Left lobe of liver (tissue), 2 donors: ENCODE data around the gene KCNH2. TPM values are rescaled to one million over a fixed set of nuclear protein-coding genes. Genes with fewer than 3 reads are reported as not detected.

ENCODE experiments used
- ATAC-seq: fragments of 200-7000 bp; cut with Tn5 transposase; one replicate; pipeline ENCODE4 v1.9.1; 2020; ENCODE audit warnings: mild to moderate bottlenecking, moderate library complexity
- DNase-seq: peaks from one replicate; pipeline ENCODE4 v3.0.0-alpha.2; 2020; ENCODE audit warnings: low spot score
- total RNA-seq: library from RNA; stranded (reverse); gene quantifications from one replicate; pipeline ENCODE4 v1.2.1, GENCODE V29; 2021
- donor health status: DM: no; HTN: no; CAD: no; lungs with moderate emphysema.
- donor health status: DM: no; HTN: yes; CAD: no.

KCNH2 gene
- total RNA-seq, 1 donor from 2014 or later: 0.28 TPM

DNA sequence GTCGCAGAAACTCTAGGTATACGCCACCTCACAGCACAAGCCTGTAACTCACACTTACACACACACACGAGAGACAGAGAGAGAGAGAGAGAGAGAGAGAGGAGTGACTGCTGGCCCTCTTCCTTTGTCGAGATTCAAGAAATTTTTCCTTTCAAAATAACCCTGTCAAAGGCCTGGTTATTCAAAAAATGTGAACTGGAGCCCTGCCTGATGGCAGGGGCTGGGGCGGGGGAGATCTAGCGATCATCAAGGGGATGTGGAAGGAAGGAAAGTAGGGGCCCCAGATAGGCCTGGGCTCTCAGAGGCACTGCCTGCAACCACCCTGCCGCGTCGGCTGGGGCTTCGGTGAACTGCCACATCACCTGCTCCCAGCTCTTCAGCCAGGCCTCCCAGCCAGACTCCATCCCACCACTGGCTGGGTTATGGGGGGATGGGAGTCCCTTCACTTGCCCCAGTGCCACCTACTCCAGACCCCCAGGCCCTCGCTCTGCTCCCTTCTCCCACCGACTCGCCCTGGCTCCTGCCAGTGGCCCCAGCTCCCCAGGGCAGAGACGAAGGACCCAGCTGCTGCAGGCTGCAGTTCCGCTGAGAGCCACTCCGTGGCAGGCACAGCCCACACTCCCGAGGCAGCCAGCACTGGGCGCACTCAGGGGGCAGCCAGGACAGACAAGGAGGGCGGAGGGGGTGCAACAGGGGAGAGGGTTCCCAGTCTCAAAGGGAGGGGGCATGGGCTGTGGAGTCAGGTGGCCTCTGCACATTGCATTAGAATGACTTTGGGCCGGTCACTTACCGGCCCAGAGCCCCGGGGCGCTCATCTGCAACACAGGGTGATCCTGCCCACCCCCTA is 15.3 kb downstream of the KCNH2 start:
- ATAC-seq (peak; percentile 85), DNase-seq (no peak)

DNA sequence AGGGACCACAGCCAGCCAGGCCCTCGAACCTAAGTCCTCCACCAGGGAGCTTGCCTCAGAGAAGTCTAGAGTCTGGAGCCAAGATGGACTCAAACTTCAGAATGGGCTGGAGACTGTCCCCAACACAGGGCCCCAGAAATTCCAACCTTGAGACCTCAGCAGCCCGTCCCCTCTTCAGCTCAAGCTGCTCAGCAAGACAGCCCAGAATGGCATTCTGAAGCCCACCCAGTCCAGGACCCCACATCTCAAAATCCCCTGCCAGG is 15.9 kb downstream of the KCNH2 start:
- DNase-seq: no peak

DNA sequence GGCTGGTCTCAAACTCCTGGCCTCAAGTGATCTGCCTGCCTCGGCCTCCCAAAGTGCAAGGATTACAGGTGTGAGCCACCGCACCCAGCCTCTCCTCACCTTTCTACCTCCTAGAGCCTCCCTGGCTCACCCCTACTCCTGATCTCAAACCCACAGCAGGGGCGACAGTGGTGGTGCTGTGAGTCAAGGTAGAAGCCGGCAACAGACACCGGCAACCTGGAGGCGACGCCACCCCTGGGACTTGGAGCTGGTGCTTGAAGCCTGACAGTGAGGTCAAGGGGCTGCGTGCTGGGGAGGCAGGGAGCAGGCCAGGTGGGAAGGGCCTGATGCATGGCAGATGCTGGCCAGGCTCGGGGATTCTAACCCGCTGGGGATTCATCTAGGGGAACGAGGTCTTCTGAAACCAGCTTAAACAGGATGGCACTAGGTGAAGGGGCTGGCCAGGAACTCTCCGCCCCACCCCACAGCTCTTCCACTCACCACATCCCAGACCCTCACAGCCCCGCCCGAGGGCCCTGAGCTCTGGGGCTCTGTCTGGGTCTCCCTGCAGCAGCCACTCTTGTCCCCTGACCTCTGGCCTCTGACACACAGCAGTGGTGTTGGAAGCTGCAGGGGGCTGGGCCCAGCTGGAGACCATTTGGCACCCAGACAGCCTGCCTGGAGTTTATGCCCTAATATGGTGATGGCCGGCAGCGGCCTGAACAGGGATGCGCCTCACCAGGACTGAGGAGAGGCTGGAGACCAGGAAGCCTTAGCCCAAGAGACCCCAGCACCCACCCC is 16.4 kb downstream of the KCNH2 start:
- no peak for DNase-seq
- no peak for ATAC-seq

More for the DNA sequence above, 15.9 kb downstream of the KCNH2 start:
- ATAC-seq: no peak

GRCh38 chr7:150959739-150960734 is 18.1 kb downstream of the KCNH2 start:
- DNase-seq: no peak
- no peak for ATAC-seq

DNA sequence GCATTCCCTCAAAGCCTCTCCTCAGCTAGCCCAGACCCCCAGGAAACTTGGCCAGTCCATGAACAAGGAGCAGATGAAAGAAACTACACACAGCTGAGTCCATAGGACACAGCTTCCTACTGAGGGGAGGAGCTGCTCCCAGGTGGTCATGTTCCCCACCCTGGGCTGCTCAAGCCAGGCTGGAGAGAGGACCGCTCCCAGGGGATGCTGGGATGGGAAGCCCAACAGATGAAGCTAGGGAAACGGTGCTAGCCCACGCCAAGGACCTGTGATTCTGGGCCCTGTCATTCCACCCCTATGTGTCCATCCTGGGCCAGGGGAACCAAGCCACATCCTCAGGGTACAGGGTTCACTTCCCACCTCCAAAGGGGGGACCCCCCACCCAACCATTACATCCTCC is 19.0 kb downstream of the KCNH2 start:
- no peak for ATAC-seq
- no peak for DNase-seq

GRCh38 chr7:150958597-150958996 is 19.5 kb downstream of the KCNH2 start:
- DNase-seq: no peak
- ATAC-seq: no peak

GRCh38 chr7:150958062-150958552 is 20.0 kb downstream of the KCNH2 start:
- no peak for DNase-seq
- ATAC-seq: no peak

- ATAC-seq (no peak), DNase-seq (no peak)
Measured at GRCh38 chr7:150957133-150958020, 20.7 kb downstream of the KCNH2 start.

- DNase-seq (no peak), ATAC-seq (no peak)
Measured at GRCh38 chr7:150956395-150957132, 21.6 kb downstream of the KCNH2 start.

GRCh38 chr7:150955519-150956394 is 22.4 kb downstream of the KCNH2 start:
- ATAC-seq: no peak
- DNase-seq: no peak

- DNase-seq: no peak
Measured at GRCh38 chr7:150954986-150955518, 23.1 kb downstream of the KCNH2 start.

DNA sequence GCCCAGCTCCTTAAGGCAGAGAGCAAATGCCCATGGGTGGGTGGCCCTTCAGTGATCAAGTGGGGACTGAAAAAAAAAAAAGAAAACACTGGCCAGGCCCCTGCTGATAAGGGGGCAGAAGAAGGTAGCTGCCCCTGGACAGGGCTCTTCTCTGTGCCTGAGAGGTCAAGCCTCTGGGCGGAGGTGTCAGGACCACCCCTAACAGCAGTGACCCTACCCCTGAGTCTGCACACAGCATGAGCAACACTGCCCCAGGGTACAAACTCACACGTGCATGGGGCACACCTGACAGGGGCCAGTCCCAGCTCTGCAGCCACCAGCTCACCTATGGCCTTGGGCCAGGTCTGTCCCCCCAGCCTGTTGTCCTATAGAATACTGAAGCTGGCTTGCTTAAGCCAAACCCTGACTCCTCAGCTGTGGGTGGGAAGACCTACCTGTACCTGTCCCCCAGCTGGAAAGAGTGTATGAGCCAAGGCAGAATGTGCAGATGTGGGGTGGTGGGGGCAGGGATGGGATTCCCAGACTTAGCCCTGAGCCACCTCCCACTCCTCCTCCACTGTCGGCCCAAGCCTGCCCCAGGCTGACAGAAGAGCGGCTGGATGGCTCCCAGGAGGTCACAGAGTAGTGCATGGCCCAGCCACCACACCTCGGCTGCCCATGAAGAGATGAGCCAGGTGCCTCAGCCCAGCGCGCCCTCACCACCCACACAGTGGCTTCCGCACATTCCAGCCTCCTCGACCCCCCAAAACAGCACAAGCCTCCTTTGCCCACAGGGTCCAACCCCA is 23.7 kb downstream of the KCNH2 start:
- no peak for ATAC-seq
- no peak for DNase-seq

More at GRCh38 chr7:150954986-150955518, 23.1 kb downstream of the KCNH2 start:
- ATAC-seq: no peak

GRCh38 chr7:150953061-150953997 is 24.8 kb downstream of the KCNH2 start:
- ATAC-seq: no peak
- no peak for DNase-seq

DNA sequence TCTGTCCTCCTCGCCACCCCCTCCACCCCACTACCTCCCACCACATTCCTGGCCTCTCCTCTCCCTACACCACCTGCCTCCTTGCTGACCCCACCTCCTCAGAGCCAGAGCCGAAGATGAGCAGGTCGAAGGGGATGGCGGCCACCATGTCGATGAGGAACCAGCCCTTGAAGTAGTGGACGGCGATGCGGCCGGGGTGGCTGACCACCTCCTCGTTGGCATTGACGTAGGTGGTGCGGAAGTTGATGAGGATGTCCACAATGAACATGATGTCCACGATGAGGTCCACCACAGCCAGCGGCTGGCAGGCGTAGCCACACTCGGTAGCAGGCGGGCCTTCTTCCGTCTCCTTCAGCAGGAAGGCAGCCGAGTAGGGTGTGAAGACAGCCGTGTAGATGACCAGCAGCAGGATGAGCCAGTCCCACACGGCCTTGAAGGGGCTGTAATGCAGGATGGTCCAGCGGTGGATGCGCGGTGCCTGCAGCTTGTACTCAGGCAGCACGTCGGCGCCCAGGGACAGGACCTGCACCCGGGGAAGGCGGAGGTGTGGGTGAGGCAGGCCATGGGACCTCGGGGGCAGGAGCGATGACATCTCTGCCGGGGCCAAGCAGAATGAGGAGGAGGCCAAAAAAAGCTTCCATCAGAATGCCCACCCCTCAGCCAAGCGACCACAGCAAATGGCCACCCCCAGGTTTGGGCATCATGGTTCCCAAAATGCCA is 25.6 kb downstream of the KCNH2 start:
- DNase-seq: no peak

DNA sequence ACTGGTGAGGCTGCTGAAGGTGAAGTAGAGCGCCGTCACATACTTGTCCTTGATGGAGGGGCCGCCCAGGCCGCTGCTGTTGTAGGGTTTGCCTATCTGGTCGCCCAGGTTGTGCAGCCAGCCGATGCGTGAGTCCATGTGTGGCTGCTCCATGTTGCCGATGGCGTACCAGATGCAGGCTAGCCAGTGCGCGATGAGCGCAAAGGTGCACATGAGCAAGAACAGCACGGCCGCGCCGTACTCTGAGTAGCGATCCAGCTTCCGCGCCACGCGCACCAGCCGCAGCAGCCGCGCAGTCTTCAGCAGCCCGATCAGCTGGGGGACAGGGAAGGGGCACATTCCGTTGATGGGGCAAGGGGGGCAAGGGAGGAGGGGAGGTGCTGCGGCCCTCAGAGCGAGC is 26.6 kb downstream of the KCNH2 start:
- ATAC-seq: no peak
- DNase-seq: no peak

More for the DNA sequence above, 25.6 kb downstream of the KCNH2 start:
- ATAC-seq: no peak
